ENCODE data around the gene AKIRIN2.
A peak's percentile ranks its signal among the peaks of the same experiment; 100 is the strongest.
"Not testable (repeated sequence)": the region's sequence is repeated elsewhere in the genome, so short reads cannot be mapped to it uniquely, and the experiment has no call there.

AKIRIN2 gene

DNA sequence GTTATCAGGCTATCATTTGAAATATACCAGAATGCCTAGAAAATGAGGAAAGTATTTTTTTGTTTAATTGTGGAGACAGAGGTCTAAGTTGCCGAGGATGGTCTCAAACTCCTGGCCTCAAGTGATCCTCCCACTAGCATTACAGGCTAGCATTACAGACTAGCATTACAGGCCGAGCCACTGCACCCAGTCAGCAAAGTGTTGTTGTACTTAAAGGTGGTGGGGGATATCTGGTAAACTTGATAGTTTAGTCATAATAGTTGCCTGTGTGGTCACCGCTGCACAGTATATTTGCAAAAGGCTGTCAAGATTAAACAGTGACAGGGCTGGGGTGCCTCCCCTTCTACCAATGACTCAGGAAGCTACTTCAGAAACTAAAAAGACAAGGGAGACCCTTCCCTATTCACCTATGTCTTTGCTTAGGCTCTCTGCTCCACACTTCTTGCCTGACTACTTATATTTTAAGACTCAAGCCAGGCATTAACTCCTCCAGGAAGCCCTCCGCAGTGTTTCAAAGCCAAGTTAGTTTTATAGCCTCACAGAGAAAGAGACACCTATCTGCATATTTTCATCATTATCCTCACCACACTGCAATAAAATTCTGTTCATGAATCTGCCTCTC is 3.1 kb upstream of the AKIRIN2 start:
- Histone ChIP-seq H3K4me1 (ENCODE audit: control extremely low read depth in 1 of 4, control insufficient read depth in 4 of 4, insufficient read depth in 4 of 4, low read length in 3 of 4) (peaks cover 1 to 23% (median 8%) of the 10 kb centered on the region in 4 experiments), H3K27ac (ENCODE audit: insufficient read depth in 1 of 2, low read depth in 1 of 2, low read length in 2 of 2, poor library complexity in 1 of 2, severe bottlenecking in 2 of 2) (no peak overlapping the region), H3K36me3 (ENCODE audit: control insufficient read depth in 4 of 4, insufficient read depth in 4 of 4, low read length in 3 of 4) (no peaks in the 10 kb centered on the region), H3K27me3 (replicated peaks in 2 of 5; ENCODE audit: control insufficient read depth in 4 of 5, insufficient read depth in 5 of 5, low read length in 4 of 5) (no peaks in the 10 kb centered on the region), H3K9me3 (ENCODE audit: control extremely low read depth in 1 of 5, control insufficient read depth in 4 of 5, insufficient read depth in 2 of 5, low read depth in 1 of 5, low read length in 4 of 5) (no peaks in the 10 kb centered on the region), H3K4me3 (ENCODE audit: control insufficient read depth in 1 of 7, extremely low read depth in 1 of 7, insufficient read depth in 4 of 7, low read depth in 2 of 7, low read length in 6 of 7) (no peak overlapping the region)
- CTCF ChIA-PET, result interaction anchor here (0.9 to 1.4 kb wide), 3 partner anchors 9 to 18 kb away, joined by 3 to 5 read pairs (median 3); no protein-coding TSS in a partner anchor
- POLR2A ChIA-PET, result no interaction called here
- peak in 2 of 3 donors; percentile 66 to 80 for DNase-seq
- WGBS (ENCODE audit: insufficient coverage), result 96% methylated on average over 4 of the region's 4 CpGs

DNA sequence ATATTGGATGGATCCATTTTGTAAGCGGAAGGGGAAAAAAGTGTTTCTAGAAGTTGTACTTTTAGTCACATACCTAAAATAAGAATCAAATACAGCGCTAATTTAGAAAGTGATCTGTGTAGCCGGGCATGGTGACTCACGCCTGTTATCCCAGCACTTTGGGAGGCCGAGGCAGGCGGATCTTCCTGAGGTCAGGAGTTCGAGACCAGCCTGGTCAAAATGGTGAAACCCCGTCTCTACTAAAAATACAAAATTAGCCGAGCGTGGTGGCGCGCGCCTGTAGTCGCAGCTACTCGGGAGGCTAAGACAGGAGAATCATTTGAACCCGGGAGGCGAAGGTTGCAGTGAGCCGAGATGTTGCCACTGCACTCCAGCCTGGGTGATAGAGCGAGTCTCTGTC is 1.0 kb upstream of the AKIRIN2 start:
- H3K27me3 ChIP-seq (replicated peaks in 2 of 5; ENCODE audit: control insufficient read depth in 4 of 5, insufficient read depth in 5 of 5, low read length in 4 of 5); DNase-seq; POLR2A ChIA-PET; H3K36me3 ChIP-seq (ENCODE audit: control insufficient read depth in 4 of 4, insufficient read depth in 4 of 4, low read length in 3 of 4); H3K9me3 ChIP-seq (ENCODE audit: control extremely low read depth in 1 of 5, control insufficient read depth in 4 of 5, insufficient read depth in 2 of 5, low read depth in 1 of 5, low read length in 4 of 5): not testable (repeated sequence)
- CTCF ChIA-PET, result interaction anchor here (1.2 to 2.2 kb wide), 3 partner anchors 14 to 54 kb away, joined by 3 to 7 read pairs (median 5); no protein-coding TSS in a partner anchor
- Histone ChIP-seq H3K27ac (ENCODE audit: insufficient read depth in 1 of 2, low read depth in 1 of 2, low read length in 2 of 2, poor library complexity in 1 of 2, severe bottlenecking in 2 of 2) (peak overlapping the region in 1 of 2 experiments; percentile 96), H3K4me1 (ENCODE audit: control extremely low read depth in 1 of 4, control insufficient read depth in 4 of 4, insufficient read depth in 4 of 4, low read length in 3 of 4) (peaks cover 11 to 39% (median 23%) of the 10 kb centered on the region in 4 experiments), H3K4me3 (ENCODE audit: control insufficient read depth in 1 of 7, extremely low read depth in 1 of 7, insufficient read depth in 4 of 7, low read depth in 2 of 7, low read length in 6 of 7) (peak overlapping the region in 5 of 7 experiments; percentile 77 to 98 (median 92))
- over 99% methylated on average over 17 of the region's 19 CpGs for WGBS (ENCODE audit: insufficient coverage)

DNA sequence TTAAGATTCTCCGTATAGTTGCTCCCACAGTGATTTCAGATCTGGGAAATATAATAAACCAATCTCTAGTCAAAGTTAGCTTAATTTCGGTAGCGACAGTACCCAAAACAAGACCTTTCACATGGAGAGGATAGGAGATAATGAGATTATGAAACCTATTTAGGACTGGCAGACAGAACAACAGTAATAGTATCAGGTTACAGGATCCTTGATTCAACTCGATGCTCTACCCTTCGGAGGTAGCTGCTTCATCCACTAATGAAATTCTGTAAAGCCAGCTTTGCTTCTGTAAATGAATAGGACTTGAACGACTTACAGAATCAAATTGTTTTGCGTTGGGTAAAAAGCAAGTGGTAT is 534 bp upstream of the AKIRIN2 start:
- WGBS (ENCODE audit: insufficient coverage), result 11% methylated on average over 4 of the region's 7 CpGs
- no peak for DNase-seq
- Histone ChIP-seq H3K4me1 (ENCODE audit: control extremely low read depth in 1 of 4, control insufficient read depth in 4 of 4, insufficient read depth in 4 of 4, low read length in 3 of 4) (peaks cover 11 to 44% (median 28%) of the 10 kb centered on the region in 4 experiments), H3K36me3 (ENCODE audit: control insufficient read depth in 4 of 4, insufficient read depth in 4 of 4, low read length in 3 of 4) (no peaks in the 10 kb centered on the region), H3K27ac (ENCODE audit: insufficient read depth in 1 of 2, low read depth in 1 of 2, low read length in 2 of 2, poor library complexity in 1 of 2, severe bottlenecking in 2 of 2) (peak overlapping the region; percentile 71 to 96), H3K27me3 (replicated peaks in 2 of 5; ENCODE audit: control insufficient read depth in 4 of 5, insufficient read depth in 5 of 5, low read length in 4 of 5) (no peaks in the 10 kb centered on the region), H3K4me3 (ENCODE audit: control insufficient read depth in 1 of 7, extremely low read depth in 1 of 7, insufficient read depth in 4 of 7, low read depth in 2 of 7, low read length in 6 of 7) (peak overlapping the region in 6 of 7 experiments; percentile 77 to 98 (median 94)), H3K9me3 (ENCODE audit: control extremely low read depth in 1 of 5, control insufficient read depth in 4 of 5, insufficient read depth in 2 of 5, low read depth in 1 of 5, low read length in 4 of 5) (no peaks in the 10 kb centered on the region)
- ChIA-PET CTCF (interaction anchor here (1.2 to 2.2 kb wide), 4 partner anchors 15 to 54 kb away, joined by 3 to 7 read pairs (median 4); no protein-coding TSS in a partner anchor), POLR2A (interaction anchor here (0.6 to 1.3 kb wide), 4 partner anchors 28 to 68 kb away, joined by 3 to 9 read pairs (median 5); no protein-coding TSS in a partner anchor)

DNA sequence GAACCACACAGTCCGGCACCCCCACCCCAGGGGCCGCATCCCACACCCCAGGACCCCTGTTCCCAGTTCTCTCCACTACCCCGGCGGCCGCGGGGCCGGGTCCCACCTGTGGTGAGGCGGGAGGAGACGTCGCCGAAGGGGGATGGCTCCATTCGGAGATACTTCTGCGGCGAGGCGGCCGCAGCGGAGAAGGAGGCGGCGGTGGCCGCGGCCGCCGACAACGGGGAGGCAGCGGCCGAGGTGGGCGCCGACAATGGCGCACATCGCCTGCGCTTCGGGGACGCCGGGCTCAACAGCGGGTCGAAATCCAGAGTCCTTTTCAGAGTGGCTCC is 723 bp downstream of the AKIRIN2 start:
- POLR2A ChIA-PET, result interaction anchor here (0.5 to 1.3 kb wide), 3 partner anchors 31 to 1474 kb away, joined by 3 to 8 read pairs (median 4); no protein-coding TSS in a partner anchor
- WGBS (ENCODE audit: insufficient coverage), result 0% methylated on average over 28 of the region's 36 CpGs
- Histone ChIP-seq H3K36me3 (ENCODE audit: control insufficient read depth in 4 of 4, insufficient read depth in 4 of 4, low read length in 3 of 4) (no peaks in the 10 kb centered on the region), H3K27ac (ENCODE audit: insufficient read depth in 1 of 2, low read depth in 1 of 2, low read length in 2 of 2, poor library complexity in 1 of 2, severe bottlenecking in 2 of 2) (peak overlapping the region; percentile 90 to 96), H3K27me3 (replicated peaks in 2 of 5; ENCODE audit: control insufficient read depth in 4 of 5, insufficient read depth in 5 of 5, low read length in 4 of 5) (no peaks in the 10 kb centered on the region), H3K9me3 (ENCODE audit: control extremely low read depth in 1 of 5, control insufficient read depth in 4 of 5, insufficient read depth in 2 of 5, low read depth in 1 of 5, low read length in 4 of 5) (no peaks in the 10 kb centered on the region), H3K4me3 (ENCODE audit: control insufficient read depth in 1 of 7, extremely low read depth in 1 of 7, insufficient read depth in 4 of 7, low read depth in 2 of 7, low read length in 6 of 7) (peak overlapping the region; percentile 90 to 99 (median 96)), H3K4me1 (ENCODE audit: control extremely low read depth in 1 of 4, control insufficient read depth in 4 of 4, insufficient read depth in 4 of 4, low read length in 3 of 4) (peaks cover 11 to 50% (median 31%) of the 10 kb centered on the region in 4 experiments)
- CTCF ChIA-PET, result interaction anchor here (0.6 to 1.7 kb wide), 4 partner anchors 16 to 249 kb away, joined by 3 to 6 read pairs (median 4); no protein-coding TSS in a partner anchor
- no peak for DNase-seq

DNA sequence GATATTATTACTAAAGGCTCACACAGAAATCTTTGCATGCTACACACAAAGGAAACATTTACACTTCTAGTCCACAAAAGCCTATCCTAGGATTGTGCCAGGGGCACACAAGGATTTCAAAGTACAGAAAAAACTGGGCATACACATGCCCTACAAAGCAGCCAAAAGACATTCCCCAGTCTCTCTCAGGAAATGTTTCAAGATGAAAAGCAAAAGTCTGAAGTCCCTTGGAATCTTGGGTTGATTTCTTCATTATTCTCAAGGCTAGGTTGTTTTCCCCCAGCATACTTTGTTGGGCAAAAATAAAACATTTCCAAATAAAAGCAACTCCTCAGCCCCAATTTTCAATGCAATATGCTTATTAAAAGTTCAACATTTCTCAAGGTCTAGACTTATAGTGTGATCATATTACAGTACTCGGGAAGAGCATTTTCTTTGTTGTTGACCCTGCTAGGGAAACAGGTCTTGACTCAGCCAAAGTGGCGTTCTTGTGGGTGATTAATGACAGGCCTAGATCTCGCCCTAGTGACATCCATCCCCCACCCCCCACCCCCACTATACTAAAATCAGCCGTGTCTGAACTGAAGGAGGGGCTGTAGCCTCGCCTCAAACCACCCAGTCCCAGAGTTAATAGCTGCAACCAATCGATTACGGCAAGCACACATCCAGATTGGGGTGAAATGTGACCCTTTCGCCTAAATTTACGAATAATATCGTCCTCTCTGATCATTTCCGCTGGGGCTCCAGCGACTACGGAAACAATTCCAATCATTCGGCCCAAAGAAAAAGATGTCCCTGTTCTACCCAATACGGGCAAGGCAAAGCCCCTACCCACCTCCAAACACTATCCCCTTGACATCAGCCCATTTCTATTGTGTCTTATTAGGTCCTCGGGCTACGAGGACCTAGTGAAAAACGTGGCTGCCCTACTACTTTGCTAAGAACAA is 1.4 kb downstream of the AKIRIN2 start:
- peak overlapping the region; percentile 90 to 96 for H3K27ac ChIP-seq (ENCODE audit: insufficient read depth in 1 of 2, low read depth in 1 of 2, low read length in 2 of 2, poor library complexity in 1 of 2, severe bottlenecking in 2 of 2)
- POLR2A ChIA-PET, result interaction anchor here (0.5 to 0.7 kb wide), 3 partner anchors 20 to 1474 kb away, joined by 3 read pairs; no protein-coding TSS in a partner anchor
- WGBS (ENCODE audit: insufficient coverage), result under 1% methylated on average over 15 of the region's 18 CpGs
- no peaks in the 10 kb centered on the region for H3K9me3 ChIP-seq (ENCODE audit: control extremely low read depth in 1 of 5, control insufficient read depth in 4 of 5, insufficient read depth in 2 of 5, low read depth in 1 of 5, low read length in 4 of 5)
- no peaks in the 10 kb centered on the region for H3K27me3 ChIP-seq (replicated peaks in 2 of 5; ENCODE audit: control insufficient read depth in 4 of 5, insufficient read depth in 5 of 5, low read length in 4 of 5)
- DNase-seq, result peak; percentile 73 to 82 (median 77)
- CTCF ChIA-PET, result interaction anchor here (0.6 to 1.5 kb wide), 3 partner anchors 12 to 249 kb away, joined by 3 to 6 read pairs (median 3); no protein-coding TSS in a partner anchor
- H3K4me1 ChIP-seq (ENCODE audit: control extremely low read depth in 1 of 4, control insufficient read depth in 4 of 4, insufficient read depth in 4 of 4, low read length in 3 of 4), result peaks cover 11 to 50% (median 31%) of the 10 kb centered on the region in 4 experiments
- H3K36me3 ChIP-seq (ENCODE audit: control insufficient read depth in 4 of 4, insufficient read depth in 4 of 4, low read length in 3 of 4), result no peaks in the 10 kb centered on the region
- peak overlapping the region; percentile 90 to 99 (median 96) for H3K4me3 ChIP-seq (ENCODE audit: control insufficient read depth in 1 of 7, extremely low read depth in 1 of 7, insufficient read depth in 4 of 7, low read depth in 2 of 7, low read length in 6 of 7)

DNA sequence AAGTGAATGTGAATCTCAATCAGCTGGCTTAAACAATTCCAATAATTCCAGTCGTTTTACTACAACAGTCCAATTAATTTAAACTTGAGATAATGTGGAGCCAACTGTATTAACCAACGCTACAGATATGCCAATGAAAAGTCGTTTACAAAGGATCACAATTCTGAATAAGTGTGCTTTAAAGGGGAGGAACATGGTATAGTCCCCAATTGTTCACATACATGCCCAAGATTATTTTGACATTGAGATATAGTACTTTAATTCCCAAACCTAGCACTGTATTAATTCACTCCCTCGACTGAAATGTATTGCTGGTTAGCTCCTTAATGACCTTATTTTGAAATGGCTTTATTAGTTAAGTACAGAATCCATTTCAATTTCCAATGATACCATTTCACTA is 2.5 kb downstream of the AKIRIN2 start:
- H3K27me3 ChIP-seq (replicated peaks in 2 of 5; ENCODE audit: control insufficient read depth in 4 of 5, insufficient read depth in 5 of 5, low read length in 4 of 5), result no peaks in the 10 kb centered on the region
- POLR2A ChIA-PET, result no interaction called here
- no CpG with 5 or more reads among the region's 4 CpGs for WGBS (ENCODE audit: insufficient coverage)
- peak overlapping the region in 6 of 7 experiments; percentile 90 to 98 (median 94) for H3K4me3 ChIP-seq (ENCODE audit: control insufficient read depth in 1 of 7, extremely low read depth in 1 of 7, insufficient read depth in 4 of 7, low read depth in 2 of 7, low read length in 6 of 7)
- H3K4me1 ChIP-seq (ENCODE audit: control extremely low read depth in 1 of 4, control insufficient read depth in 4 of 4, insufficient read depth in 4 of 4, low read length in 3 of 4), result peaks cover 11 to 43% (median 31%) of the 10 kb centered on the region in 4 experiments
- H3K9me3 ChIP-seq (ENCODE audit: control extremely low read depth in 1 of 5, control insufficient read depth in 4 of 5, insufficient read depth in 2 of 5, low read depth in 1 of 5, low read length in 4 of 5), result no peaks in the 10 kb centered on the region
- CTCF ChIA-PET, result interaction anchor here (0.6 to 1.5 kb wide), 3 partner anchors 11 to 89 kb away, joined by 3 to 5 read pairs (median 4); no protein-coding TSS in a partner anchor
- H3K27ac ChIP-seq (ENCODE audit: insufficient read depth in 1 of 2, low read depth in 1 of 2, low read length in 2 of 2, poor library complexity in 1 of 2, severe bottlenecking in 2 of 2), result peak overlapping the region; percentile 90 to 96
- no peak for DNase-seq
- no peaks in the 10 kb centered on the region for H3K36me3 ChIP-seq (ENCODE audit: control insufficient read depth in 4 of 4, insufficient read depth in 4 of 4, low read length in 3 of 4)

All from common myeloid progenitor, CD34-positive (primary cell).